ENCODE measurements around the gene POLR2E. TPM values are rescaled to one million over a fixed set of nuclear protein-coding genes. Genes with fewer than 3 reads are reported as not detected.

The POLR2E gene
- total and polyA plus RNA-seq, 2 of the 13 experiments (the other 11 are each of a cell fraction or from before 2014, with no cell fraction given): 140 to 272 TPM

DNA sequence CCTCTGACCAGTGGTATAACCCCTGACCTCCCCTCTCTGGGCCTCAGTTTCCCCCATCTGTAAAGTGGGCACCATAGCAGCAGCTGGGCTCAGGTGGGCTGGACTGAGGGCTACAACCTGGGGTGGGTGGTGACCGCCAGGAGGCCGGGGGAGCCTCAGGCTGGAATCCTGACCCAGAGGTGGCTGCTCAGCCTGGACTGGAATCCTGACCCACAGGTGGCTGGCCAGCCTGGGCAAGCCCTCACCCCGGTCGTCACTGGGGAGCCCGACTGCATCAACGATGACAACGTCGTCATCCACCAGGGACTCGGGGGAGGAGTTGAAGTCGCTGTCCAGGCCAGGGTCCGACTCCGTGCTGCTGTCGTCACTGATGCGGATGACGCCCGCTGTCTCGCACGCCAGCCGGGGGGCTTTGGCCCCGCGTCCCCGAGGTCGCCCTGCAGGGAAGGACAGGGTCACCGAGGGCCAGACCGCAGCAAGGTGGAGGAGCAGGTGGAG, 18.9 kb upstream of the POLR2E start (continued):
- TF ChIP-seq, protein P1, sequence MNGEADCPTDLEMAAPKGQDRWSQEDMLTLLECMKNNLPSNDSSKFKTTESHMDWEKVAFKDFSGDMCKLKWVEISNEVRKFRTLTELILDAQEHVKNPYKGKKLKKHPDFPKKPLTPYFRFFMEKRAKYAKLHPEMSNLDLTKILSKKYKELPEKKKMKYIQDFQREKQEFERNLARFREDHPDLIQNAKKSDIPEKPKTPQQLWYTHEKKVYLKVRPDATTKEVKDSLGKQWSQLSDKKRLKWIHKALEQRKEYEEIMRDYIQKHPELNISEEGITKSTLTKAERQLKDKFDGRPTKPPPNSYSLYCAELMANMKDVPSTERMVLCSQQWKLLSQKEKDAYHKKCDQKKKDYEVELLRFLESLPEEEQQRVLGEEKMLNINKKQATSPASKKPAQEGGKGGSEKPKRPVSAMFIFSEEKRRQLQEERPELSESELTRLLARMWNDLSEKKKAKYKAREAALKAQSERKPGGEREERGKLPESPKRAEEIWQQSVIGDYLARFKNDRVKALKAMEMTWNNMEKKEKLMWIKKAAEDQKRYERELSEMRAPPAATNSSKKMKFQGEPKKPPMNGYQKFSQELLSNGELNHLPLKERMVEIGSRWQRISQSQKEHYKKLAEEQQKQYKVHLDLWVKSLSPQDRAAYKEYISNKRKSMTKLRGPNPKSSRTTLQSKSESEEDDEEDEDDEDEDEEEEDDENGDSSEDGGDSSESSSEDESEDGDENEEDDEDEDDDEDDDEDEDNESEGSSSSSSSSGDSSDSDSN (CRISPR knock-in tag; IDR thresholded peaks at IDR 0.05): no peak
- TF ChIP-seq PHB2 (IDR thresholded peaks at IDR 0.05; ENCODE audit: partially characterized antibody) (no peak), AGO2 (optimal IDR thresholded peaks at IDR 0.05; ENCODE audit: low read depth, low read length) (peak; percentile 87), TBL1XR1 (IDR thresholded peaks at IDR 0.05; ENCODE audit: borderline replicate concordance, low read length, partially characterized antibody) (no peak), ZNF3 (CRISPR knock-in tag; IDR thresholded peaks at IDR 0.05) (no peak), ZNF724P (CRISPR knock-in tag; IDR thresholded peaks at IDR 0.05; ENCODE audit: borderline replicate concordance) (no peak), FOXC1 (CRISPR knock-in tag; IDR thresholded peaks at IDR 0.05; ENCODE audit: borderline replicate concordance) (0 out of 2 replicates have a peak, but pooled peaks have one; percentile 10), KIAA2018 (CRISPR knock-in tag; IDR thresholded peaks at IDR 0.05; ENCODE audit: borderline replicate concordance) (no peak), BRF2 (CRISPR knock-in tag; IDR thresholded peaks at IDR 0.05) (no peak), ZMYM3 (CRISPR knock-in tag; IDR thresholded peaks at IDR 0.05) (peak; percentile 40; the same call in 1 of the 2 replicates), ZNF296 (CRISPR knock-in tag; conservative IDR thresholded peaks at IDR 0.05) (no peak)
- TF ChIP-seq, protein P2, sequence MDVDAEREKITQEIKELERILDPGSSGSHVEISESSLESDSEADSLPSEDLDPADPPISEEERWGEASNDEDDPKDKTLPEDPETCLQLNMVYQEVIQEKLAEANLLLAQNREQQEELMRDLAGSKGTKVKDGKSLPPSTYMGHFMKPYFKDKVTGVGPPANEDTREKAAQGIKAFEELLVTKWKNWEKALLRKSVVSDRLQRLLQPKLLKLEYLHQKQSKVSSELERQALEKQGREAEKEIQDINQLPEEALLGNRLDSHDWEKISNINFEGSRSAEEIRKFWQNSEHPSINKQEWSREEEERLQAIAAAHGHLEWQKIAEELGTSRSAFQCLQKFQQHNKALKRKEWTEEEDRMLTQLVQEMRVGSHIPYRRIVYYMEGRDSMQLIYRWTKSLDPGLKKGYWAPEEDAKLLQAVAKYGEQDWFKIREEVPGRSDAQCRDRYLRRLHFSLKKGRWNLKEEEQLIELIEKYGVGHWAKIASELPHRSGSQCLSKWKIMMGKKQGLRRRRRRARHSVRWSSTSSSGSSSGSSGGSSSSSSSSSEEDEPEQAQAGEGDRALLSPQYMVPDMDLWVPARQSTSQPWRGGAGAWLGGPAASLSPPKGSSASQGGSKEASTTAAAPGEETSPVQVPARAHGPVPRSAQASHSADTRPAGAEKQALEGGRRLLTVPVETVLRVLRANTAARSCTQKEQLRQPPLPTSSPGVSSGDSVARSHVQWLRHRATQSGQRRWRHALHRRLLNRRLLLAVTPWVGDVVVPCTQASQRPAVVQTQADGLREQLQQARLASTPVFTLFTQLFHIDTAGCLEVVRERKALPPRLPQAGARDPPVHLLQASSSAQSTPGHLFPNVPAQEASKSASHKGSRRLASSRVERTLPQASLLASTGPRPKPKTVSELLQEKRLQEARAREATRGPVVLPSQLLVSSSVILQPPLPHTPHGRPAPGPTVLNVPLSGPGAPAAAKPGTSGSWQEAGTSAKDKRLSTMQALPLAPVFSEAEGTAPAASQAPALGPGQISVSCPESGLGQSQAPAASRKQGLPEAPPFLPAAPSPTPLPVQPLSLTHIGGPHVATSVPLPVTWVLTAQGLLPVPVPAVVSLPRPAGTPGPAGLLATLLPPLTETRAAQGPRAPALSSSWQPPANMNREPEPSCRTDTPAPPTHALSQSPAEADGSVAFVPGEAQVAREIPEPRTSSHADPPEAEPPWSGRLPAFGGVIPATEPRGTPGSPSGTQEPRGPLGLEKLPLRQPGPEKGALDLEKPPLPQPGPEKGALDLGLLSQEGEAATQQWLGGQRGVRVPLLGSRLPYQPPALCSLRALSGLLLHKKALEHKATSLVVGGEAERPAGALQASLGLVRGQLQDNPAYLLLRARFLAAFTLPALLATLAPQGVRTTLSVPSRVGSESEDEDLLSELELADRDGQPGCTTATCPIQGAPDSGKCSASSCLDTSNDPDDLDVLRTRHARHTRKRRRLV (CRISPR knock-in tag; IDR thresholded peaks at IDR 0.05): 0 out of 2 replicates have a peak, but pooled peaks have one; percentile 52
